HG03045 (cell line): ENCODE measurements around the gene MSX1.

Experiments
- ATAC-seq: cut with Tn5 transposase; IDR thresholded peaks from one replicate; pipeline ENCODE4 v1.9.1; 2021; ENCODE audit warnings: mild to moderate bottlenecking, moderate library complexity; ENCODE audit not compliant: unreplicated experiment

Gene MSX1

GRCh38 chr4:4840351-4840750 is 19.1 kb upstream of the MSX1 start:
- no peak for ATAC-seq

GRCh38 chr4:4841156-4841555 is 18.3 kb upstream of the MSX1 start:
- ATAC-seq = no peak

GRCh38 chr4:4842476-4843441 is 16.7 kb upstream of the MSX1 start:
- ATAC-seq = no peak

- no peak for ATAC-seq
These were observed 15.7 kb upstream of the MSX1 start for GRCh38 chr4:4843635-4844291.

GRCh38 chr4:4845027-4845426 is 14.4 kb upstream of the MSX1 start:
- ATAC-seq = no peak

GRCh38 chr4:4847011-4847410 is 12.5 kb upstream of the MSX1 start:
- no peak for ATAC-seq

GRCh38 chr4:4848540-4848939 is 10.9 kb upstream of the MSX1 start:
- no peak for ATAC-seq

GRCh38 chr4:4849106-4849505 is 10.4 kb upstream of the MSX1 start:
- ATAC-seq = no peak

GRCh38 chr4:4849524-4850193 is 9.8 kb upstream of the MSX1 start:
- no peak for ATAC-seq

GRCh38 chr4:4851081-4851480 is 8.4 kb upstream of the MSX1 start:
- no peak for ATAC-seq

- ATAC-seq = no peak
These were observed 7.6 kb upstream of the MSX1 start for GRCh38 chr4:4851906-4852305.

GRCh38 chr4:4852591-4853362 is 6.7 kb upstream of the MSX1 start:
- ATAC-seq = no peak

GRCh38 chr4:4853371-4853823 is 6.1 kb upstream of the MSX1 start:
- no peak for ATAC-seq

GRCh38 chr4:4853921-4854648 is 5.4 kb upstream of the MSX1 start:
- ATAC-seq = no peak

GRCh38 chr4:4854649-4855295 is 4.7 kb upstream of the MSX1 start:
- no peak for ATAC-seq

- ATAC-seq = no peak
These were observed 4.0 kb upstream of the MSX1 start for GRCh38 chr4:4855301-4856070.

- no peak for ATAC-seq
These were observed 3.1 kb upstream of the MSX1 start for GRCh38 chr4:4856071-4857000.
